ENCODE measurements around the gene BARX1. TPM values are rescaled to one million over a fixed set of nuclear protein-coding genes. Genes with fewer than 3 reads are reported as not detected.

BARX1 gene
- total RNA-seq, 1 donor from 2014 or later = 0.77 TPM

GRCh38 chr9:93962561-93963440, 7.6 kb upstream of the BARX1 start:
- H3K27me3 Mint-ChIP-seq (ENCODE audit: low read depth) = peaks cover 23% of the 10 kb centered on the region
- peak; percentile 94 for TF ChIP-seq CTCF (IDR thresholded peaks at IDR 0.05)
- no peaks in the 10 kb centered on the region for H3K36me3 Mint-ChIP-seq (ENCODE audit: low read depth)
- H3K4me3 Mint-ChIP-seq (ENCODE audit: unreplicated experiment) = no peak overlapping the region
- no peak for DNase-seq (ENCODE audit: low spot score)
- no peaks in the 10 kb centered on the region for H3K9me3 Mint-ChIP-seq (ENCODE audit: low read depth)
- H3K27ac Mint-ChIP-seq (ENCODE audit: unreplicated experiment) = no peak overlapping the region
- H3K4me1 Mint-ChIP-seq (ENCODE audit: low read depth) = peaks cover 37% of the 10 kb centered on the region

- no peak for TF ChIP-seq CTCF (IDR thresholded peaks at IDR 0.05)
- H3K36me3 Mint-ChIP-seq (ENCODE audit: low read depth) = no peaks in the 10 kb centered on the region
- no peaks in the 10 kb centered on the region for H3K9me3 Mint-ChIP-seq (ENCODE audit: low read depth)
- DNase-seq (ENCODE audit: low spot score) = no peak
- H3K27ac Mint-ChIP-seq (ENCODE audit: unreplicated experiment) = no peak overlapping the region
- H3K4me3 Mint-ChIP-seq (ENCODE audit: unreplicated experiment) = no peak overlapping the region
- peaks cover 29% of the 10 kb centered on the region for H3K27me3 Mint-ChIP-seq (ENCODE audit: low read depth)
- peaks cover 37% of the 10 kb centered on the region for H3K4me1 Mint-ChIP-seq (ENCODE audit: low read depth)
Measured at GRCh38 chr9:93962017-93962416, 6.9 kb upstream of the BARX1 start.

GRCh38 chr9:93960971-93961841, 6.1 kb upstream of the BARX1 start:
- H3K36me3 Mint-ChIP-seq (ENCODE audit: low read depth) = no peaks in the 10 kb centered on the region
- peak; percentile 39 for DNase-seq (ENCODE audit: low spot score)
- peaks cover 33% of the 10 kb centered on the region for H3K27me3 Mint-ChIP-seq (ENCODE audit: low read depth)
- H3K4me3 Mint-ChIP-seq (ENCODE audit: unreplicated experiment) = no peak overlapping the region
- peaks cover 37% of the 10 kb centered on the region for H3K4me1 Mint-ChIP-seq (ENCODE audit: low read depth)
- H3K27ac Mint-ChIP-seq (ENCODE audit: unreplicated experiment) = no peak overlapping the region
- TF ChIP-seq CTCF (IDR thresholded peaks at IDR 0.05) = no peak
- H3K9me3 Mint-ChIP-seq (ENCODE audit: low read depth) = no peaks in the 10 kb centered on the region

- H3K9me3 Mint-ChIP-seq (ENCODE audit: low read depth) = no peaks in the 10 kb centered on the region
- H3K4me3 Mint-ChIP-seq (ENCODE audit: unreplicated experiment) = no peak overlapping the region
- TF ChIP-seq CTCF (IDR thresholded peaks at IDR 0.05) = no peak
- peaks cover 40% of the 10 kb centered on the region for H3K4me1 Mint-ChIP-seq (ENCODE audit: low read depth)
- H3K36me3 Mint-ChIP-seq (ENCODE audit: low read depth) = peaks cover 2% of the 10 kb centered on the region
- no peak overlapping the region for H3K27ac Mint-ChIP-seq (ENCODE audit: unreplicated experiment)
- DNase-seq (ENCODE audit: low spot score) = peak; percentile 80
- peaks cover 41% of the 10 kb centered on the region for H3K27me3 Mint-ChIP-seq (ENCODE audit: low read depth)
Measured at GRCh38 chr9:93960221-93960970, 5.2 kb upstream of the BARX1 start.

All from chondrocyte (in vitro differentiated cells).